ENCODE data around the gene FRMD4A.

FRMD4A gene

DNA sequence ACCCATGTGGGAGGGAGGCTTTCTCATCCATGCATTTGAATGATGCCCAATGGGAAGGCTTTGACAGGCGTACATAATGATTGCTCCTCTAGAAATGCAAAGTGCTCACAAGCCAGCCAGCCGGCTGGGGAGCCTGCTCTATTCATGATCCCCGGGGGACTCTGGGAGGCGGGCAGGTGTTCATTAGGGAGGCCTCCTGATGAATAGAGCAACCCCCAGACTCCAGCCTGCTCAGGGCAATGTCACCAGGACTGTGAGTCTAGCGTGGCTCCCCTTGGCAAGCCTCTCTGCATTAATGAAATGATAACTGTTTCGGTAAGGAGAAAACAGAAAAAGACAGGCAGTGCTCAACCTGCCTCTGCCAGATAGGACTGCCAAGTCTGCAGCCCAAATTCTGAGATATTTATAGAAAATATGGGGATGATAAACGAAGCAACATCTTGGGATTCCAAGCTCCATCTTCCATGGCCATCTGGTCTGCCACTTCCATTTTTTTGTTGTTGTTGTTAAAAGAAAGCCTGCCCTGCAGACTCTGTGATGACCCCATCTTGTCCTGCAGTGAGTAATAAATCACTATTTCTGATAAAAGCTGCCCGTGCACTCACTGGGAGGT, 507.5 kb downstream of the FRMD4A start:
- no peaks in the 10 kb centered on the region for H3K9me2 ChIP-seq (replicated peaks; ENCODE audit: insufficient read depth, low read length)
- H3K36me3 ChIP-seq (replicated peaks; ENCODE audit: insufficient read depth, low read length), result no peaks in the 10 kb centered on the region
- no peaks in the 10 kb centered on the region for H3K9me3 ChIP-seq (replicated peaks; ENCODE audit: insufficient read depth, low read length)
- no peak for TF ChIP-seq EZH2phosphoT487 (IDR thresholded peaks at IDR 0.05; ENCODE audit: low read length)
- TF ChIP-seq EZH2 (optimal IDR thresholded peaks at IDR 0.05; ENCODE audit: low read depth, low read length), result no peak
- TF ChIP-seq, protein P1, sequence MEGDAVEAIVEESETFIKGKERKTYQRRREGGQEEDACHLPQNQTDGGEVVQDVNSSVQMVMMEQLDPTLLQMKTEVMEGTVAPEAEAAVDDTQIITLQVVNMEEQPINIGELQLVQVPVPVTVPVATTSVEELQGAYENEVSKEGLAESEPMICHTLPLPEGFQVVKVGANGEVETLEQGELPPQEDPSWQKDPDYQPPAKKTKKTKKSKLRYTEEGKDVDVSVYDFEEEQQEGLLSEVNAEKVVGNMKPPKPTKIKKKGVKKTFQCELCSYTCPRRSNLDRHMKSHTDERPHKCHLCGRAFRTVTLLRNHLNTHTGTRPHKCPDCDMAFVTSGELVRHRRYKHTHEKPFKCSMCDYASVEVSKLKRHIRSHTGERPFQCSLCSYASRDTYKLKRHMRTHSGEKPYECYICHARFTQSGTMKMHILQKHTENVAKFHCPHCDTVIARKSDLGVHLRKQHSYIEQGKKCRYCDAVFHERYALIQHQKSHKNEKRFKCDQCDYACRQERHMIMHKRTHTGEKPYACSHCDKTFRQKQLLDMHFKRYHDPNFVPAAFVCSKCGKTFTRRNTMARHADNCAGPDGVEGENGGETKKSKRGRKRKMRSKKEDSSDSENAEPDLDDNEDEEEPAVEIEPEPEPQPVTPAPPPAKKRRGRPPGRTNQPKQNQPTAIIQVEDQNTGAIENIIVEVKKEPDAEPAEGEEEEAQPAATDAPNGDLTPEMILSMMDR (IDR thresholded peaks at IDR 0.05; ENCODE audit: low read length), result no peak
- no peak for DNase-seq
- H2AFZ ChIP-seq (ENCODE audit: low read length), result no peak overlapping the region
- no peaks in the 10 kb centered on the region for H3F3A ChIP-seq (ENCODE audit: insufficient read depth, low read length)
- H3K27me3 ChIP-seq (replicated peaks; ENCODE audit: insufficient read depth, low read length), result no peaks in the 10 kb centered on the region
- no peak overlapping the region for H3K4me2 ChIP-seq (ENCODE audit: low read depth, low read length)
- H3K4me3 ChIP-seq (ENCODE audit: low read length), result no peak overlapping the region
- no peak overlapping the region for H3K27ac ChIP-seq (ENCODE audit: low read length)
- H3K9ac ChIP-seq (ENCODE audit: low read length), result no peak overlapping the region
- no peaks in the 10 kb centered on the region for H4K20me1 ChIP-seq (ENCODE audit: insufficient read depth, low read length)
- H3K4me1 ChIP-seq (ENCODE audit: low read length), result no peaks in the 10 kb centered on the region
- H3K79me2 ChIP-seq (ENCODE audit: low read length), result no peaks in the 10 kb centered on the region

DNA sequence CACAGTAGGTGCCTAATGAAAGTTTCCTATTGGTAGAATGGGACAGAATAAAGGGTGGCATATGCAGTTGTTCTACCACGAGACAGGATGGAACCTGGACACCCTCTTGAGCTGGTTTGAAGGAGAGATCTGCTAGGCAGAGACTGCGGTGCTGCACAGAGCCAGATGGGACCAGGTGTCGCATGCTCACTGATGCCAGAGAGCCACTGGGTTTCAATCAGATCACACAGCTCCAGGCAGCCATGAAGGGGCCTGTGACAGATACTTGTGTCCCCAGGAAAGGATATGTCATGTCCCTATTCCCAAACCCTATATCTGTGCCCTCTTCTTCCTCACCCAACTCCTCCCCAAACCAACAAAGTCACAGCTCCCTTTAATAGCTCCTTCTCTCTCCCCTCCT, 508.2 kb downstream of the FRMD4A start:
- H3K4me1 ChIP-seq (ENCODE audit: low read length), result no peaks in the 10 kb centered on the region
- no peak for DNase-seq
- H3K4me2 ChIP-seq (ENCODE audit: low read depth, low read length), result no peak overlapping the region
- H3K9me3 ChIP-seq (replicated peaks; ENCODE audit: insufficient read depth, low read length), result no peaks in the 10 kb centered on the region
- no peaks in the 10 kb centered on the region for H4K20me1 ChIP-seq (ENCODE audit: insufficient read depth, low read length)
- no peak overlapping the region for H3K9ac ChIP-seq (ENCODE audit: low read length)
- TF ChIP-seq, protein P1 (IDR thresholded peaks at IDR 0.05; ENCODE audit: low read length), result no peak
- TF ChIP-seq EZH2 (optimal IDR thresholded peaks at IDR 0.05; ENCODE audit: low read depth, low read length) (no peak), EZH2phosphoT487 (IDR thresholded peaks at IDR 0.05; ENCODE audit: low read length) (no peak)
- no peaks in the 10 kb centered on the region for H3K79me2 ChIP-seq (ENCODE audit: low read length)
- H3K4me3 ChIP-seq (ENCODE audit: low read length), result no peak overlapping the region
- no peaks in the 10 kb centered on the region for H3K27me3 ChIP-seq (replicated peaks; ENCODE audit: insufficient read depth, low read length)
- no peak overlapping the region for H3K27ac ChIP-seq (ENCODE audit: low read length)
- no peaks in the 10 kb centered on the region for H3K9me2 ChIP-seq (replicated peaks; ENCODE audit: insufficient read depth, low read length)
- no peak overlapping the region for H2AFZ ChIP-seq (ENCODE audit: low read length)
- H3K36me3 ChIP-seq (replicated peaks; ENCODE audit: insufficient read depth, low read length), result no peaks in the 10 kb centered on the region
- H3F3A ChIP-seq (ENCODE audit: insufficient read depth, low read length), result no peaks in the 10 kb centered on the region

GRCh38 chr10:13820964-13821337, 509.8 kb downstream of the FRMD4A start:
- H3K27me3 ChIP-seq (replicated peaks; ENCODE audit: insufficient read depth, low read length), result no peaks in the 10 kb centered on the region
- no peak overlapping the region for H2AFZ ChIP-seq (ENCODE audit: low read length)
- H3K4me2 ChIP-seq (ENCODE audit: low read depth, low read length), result no peak overlapping the region
- H3K27ac ChIP-seq (ENCODE audit: low read length), result no peak overlapping the region
- H3K79me2 ChIP-seq (ENCODE audit: low read length), result no peaks in the 10 kb centered on the region
- no peaks in the 10 kb centered on the region for H4K20me1 ChIP-seq (ENCODE audit: insufficient read depth, low read length)
- H3K9ac ChIP-seq (ENCODE audit: low read length), result no peak overlapping the region
- no peak for DNase-seq
- no peaks in the 10 kb centered on the region for H3K9me3 ChIP-seq (replicated peaks; ENCODE audit: insufficient read depth, low read length)
- H3K36me3 ChIP-seq (replicated peaks; ENCODE audit: insufficient read depth, low read length), result no peaks in the 10 kb centered on the region
- no peaks in the 10 kb centered on the region for H3F3A ChIP-seq (ENCODE audit: insufficient read depth, low read length)
- TF ChIP-seq EZH2phosphoT487 (IDR thresholded peaks at IDR 0.05; ENCODE audit: low read length) (no peak), EZH2 (optimal IDR thresholded peaks at IDR 0.05; ENCODE audit: low read depth, low read length) (no peak)
- TF ChIP-seq, protein P1 (IDR thresholded peaks at IDR 0.05; ENCODE audit: low read length), result no peak
- H3K4me3 ChIP-seq (ENCODE audit: low read length), result no peak overlapping the region
- H3K9me2 ChIP-seq (replicated peaks; ENCODE audit: insufficient read depth, low read length), result no peaks in the 10 kb centered on the region
- H3K4me1 ChIP-seq (ENCODE audit: low read length), result no peaks in the 10 kb centered on the region

Data from MM.1S (cell line).